ENCODE data around the gene KLLN. TPM values are rescaled to one million over a fixed set of nuclear protein-coding genes. Genes with fewer than 3 reads are reported as not detected.
A peak's percentile ranks its signal among the peaks of the same experiment; 100 is the strongest.

Gene KLLN
- total RNA-seq, 2 donors from 2014 or later, result 0.14 TPM

DNA sequence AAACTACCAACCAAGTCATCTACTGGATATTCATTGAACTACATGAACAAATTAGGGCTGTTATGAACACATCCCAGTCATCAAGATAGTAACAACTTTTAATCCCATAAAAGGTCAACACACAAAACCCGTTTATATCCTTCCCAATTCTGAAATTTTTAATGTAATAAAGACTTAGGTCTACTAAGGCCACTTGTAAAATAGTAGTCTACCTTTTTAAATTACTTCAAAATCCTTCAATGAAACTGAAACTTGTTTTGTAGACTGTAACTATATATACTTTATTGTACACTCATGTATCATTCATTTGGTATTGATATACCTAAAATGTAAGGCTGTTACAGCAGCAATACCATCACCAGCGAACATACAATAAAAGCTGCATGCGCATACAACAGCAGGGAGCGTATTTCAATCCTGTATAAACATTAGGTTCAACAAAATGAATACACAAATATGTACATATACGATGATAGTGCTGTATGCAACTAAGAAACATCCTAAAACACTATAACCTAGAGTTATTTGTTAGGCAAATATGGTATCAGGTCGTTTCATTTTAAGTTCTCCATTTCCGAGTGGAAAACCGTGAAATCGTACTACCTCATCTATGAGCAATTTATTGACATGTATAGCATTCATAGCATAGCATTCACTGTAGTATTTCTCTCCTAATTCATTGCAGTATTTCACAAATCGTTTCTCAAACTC, 46.3 kb downstream of the KLLN start:
- peak overlapping the region; percentile 74 to 76 for H3K27ac ChIP-seq
- H3K9me3 ChIP-seq, result no peaks in the 10 kb centered on the region
- no peak for DNase-seq (ENCODE audit: low spot score)
- peaks cover 14 to 20% of the 10 kb centered on the region in 2 donors for H3K4me1 ChIP-seq (ENCODE audit: control insufficient read depth in 1 of 2, low read depth in 2 of 2)
- no peaks in the 10 kb centered on the region for H3K27me3 ChIP-seq (replicated peaks; ENCODE audit: insufficient read depth)
- peak overlapping the region; percentile 94 for H3K4me3 ChIP-seq
- no peak for TF ChIP-seq CTCF (IDR thresholded peaks at IDR 0.05)
- no peak for ATAC-seq (ENCODE audit: insufficient number of reproducible peaks, low FRiP score, low read depth)
- no peaks in the 10 kb centered on the region for H3K36me3 ChIP-seq

DNA sequence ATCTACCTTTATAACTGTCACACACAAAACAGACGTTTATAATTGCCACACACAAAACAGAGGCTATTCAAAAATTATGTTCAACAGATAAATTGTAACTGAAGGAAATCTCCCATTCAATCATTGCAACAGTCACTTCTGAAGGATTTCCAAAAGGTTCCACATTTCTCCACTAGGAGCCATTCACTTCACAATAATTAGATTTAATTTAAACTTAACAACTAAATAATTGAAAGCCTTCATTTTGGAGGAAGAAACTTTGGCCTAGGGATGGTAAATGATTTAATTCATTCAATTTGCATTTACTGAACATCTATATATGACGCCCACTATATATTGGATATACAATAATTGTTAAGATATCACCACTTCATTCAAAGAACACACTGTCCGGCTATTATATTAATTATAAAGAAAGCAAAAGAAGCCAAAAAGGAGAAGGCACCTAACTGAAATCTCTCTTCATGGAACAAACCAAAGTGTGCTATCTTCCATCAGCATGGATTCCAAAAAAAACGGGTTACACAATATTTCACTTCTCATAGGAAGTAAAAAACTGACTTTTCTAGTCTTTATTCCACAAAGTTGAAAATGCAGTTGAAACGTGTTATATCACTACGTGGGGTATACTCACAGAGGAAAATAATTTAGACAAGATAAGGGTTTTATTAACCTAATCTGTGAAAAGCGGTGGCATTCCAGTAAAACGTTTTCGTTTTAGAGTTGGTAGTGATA, 47.0 kb downstream of the KLLN start:
- no peak for ATAC-seq (ENCODE audit: insufficient number of reproducible peaks, low FRiP score, low read depth)
- Histone ChIP-seq H3K27ac (no peak overlapping the region), H3K4me1 (ENCODE audit: control insufficient read depth in 1 of 2, low read depth in 2 of 2) (peaks cover 14 to 20% of the 10 kb centered on the region in 2 donors), H3K27me3 (replicated peaks; ENCODE audit: insufficient read depth) (no peaks in the 10 kb centered on the region), H3K36me3 (no peaks in the 10 kb centered on the region), H3K4me3 (peak overlapping the region; percentile 94), H3K9me3 (no peaks in the 10 kb centered on the region)
- TF ChIP-seq CTCF (IDR thresholded peaks at IDR 0.05), result no peak
- no peak for DNase-seq (ENCODE audit: low spot score)

Other genes starting within 250 kb of the KLLN start
- 10 to 100 TPM; 20.4 to 22.1 TPM for gene PAPSS2, start 203.7 kb downstream of the KLLN start, total RNA-seq
- 10 to 100 TPM; 25.3 to 29.1 TPM for gene ATAD1, start 45.3 kb downstream of the KLLN start, total RNA-seq
- 100 to 1,000 TPM; 146 to 168 TPM for gene PTEN, start 92 bp upstream of the KLLN start, total RNA-seq